ENCODE data around the gene MAMDC2. TPM values are rescaled to one million over a fixed set of nuclear protein-coding genes. Genes with fewer than 3 reads are reported as not detected.
A peak's percentile ranks its signal among the peaks of the same experiment; 100 is the strongest.

The MAMDC2 gene
- total RNA-seq, 1 donor from 2014 or later = 0.60 TPM

DNA sequence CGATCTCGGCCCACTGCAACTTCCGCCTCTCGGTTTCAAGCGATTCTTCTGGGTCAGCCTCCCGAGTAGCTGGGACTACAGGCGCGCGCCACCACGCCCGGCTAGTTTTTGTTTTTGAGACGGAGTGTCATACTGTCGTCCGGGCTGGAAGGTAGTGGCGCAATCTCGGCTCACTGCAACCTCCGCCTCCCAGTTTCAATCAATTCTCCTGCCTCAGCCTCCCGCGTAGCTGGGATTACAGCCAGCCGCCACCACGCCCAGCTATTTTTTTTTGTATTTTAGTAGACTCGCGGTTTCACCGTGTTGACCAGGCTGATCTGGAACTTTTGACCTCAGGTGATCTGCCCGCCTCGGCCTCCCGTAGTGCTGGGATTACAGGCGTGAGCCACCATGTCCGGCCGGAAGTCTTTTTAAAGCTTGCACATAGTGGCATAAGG is 216.4 kb downstream of the MAMDC2 start:
- H3K4me3 Mint-ChIP-seq (ENCODE audit: low read depth) = peak overlapping the region; percentile 88
- no peaks in the 10 kb centered on the region for H3K9me3 Mint-ChIP-seq (ENCODE audit: low read depth)
- peaks cover 23% of the 10 kb centered on the region for H3K36me3 Mint-ChIP-seq (ENCODE audit: insufficient read depth)
- DNase-seq (ENCODE audit: low spot score, unreplicated experiment) = no peak
- TF ChIP-seq, protein P1, sequence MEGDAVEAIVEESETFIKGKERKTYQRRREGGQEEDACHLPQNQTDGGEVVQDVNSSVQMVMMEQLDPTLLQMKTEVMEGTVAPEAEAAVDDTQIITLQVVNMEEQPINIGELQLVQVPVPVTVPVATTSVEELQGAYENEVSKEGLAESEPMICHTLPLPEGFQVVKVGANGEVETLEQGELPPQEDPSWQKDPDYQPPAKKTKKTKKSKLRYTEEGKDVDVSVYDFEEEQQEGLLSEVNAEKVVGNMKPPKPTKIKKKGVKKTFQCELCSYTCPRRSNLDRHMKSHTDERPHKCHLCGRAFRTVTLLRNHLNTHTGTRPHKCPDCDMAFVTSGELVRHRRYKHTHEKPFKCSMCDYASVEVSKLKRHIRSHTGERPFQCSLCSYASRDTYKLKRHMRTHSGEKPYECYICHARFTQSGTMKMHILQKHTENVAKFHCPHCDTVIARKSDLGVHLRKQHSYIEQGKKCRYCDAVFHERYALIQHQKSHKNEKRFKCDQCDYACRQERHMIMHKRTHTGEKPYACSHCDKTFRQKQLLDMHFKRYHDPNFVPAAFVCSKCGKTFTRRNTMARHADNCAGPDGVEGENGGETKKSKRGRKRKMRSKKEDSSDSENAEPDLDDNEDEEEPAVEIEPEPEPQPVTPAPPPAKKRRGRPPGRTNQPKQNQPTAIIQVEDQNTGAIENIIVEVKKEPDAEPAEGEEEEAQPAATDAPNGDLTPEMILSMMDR (IDR thresholded peaks at IDR 0.05; ENCODE audit: unreplicated experiment) = no peak
- H3K4me1 Mint-ChIP-seq (ENCODE audit: low read depth) = peaks cover 59% of the 10 kb centered on the region
- no peaks in the 10 kb centered on the region for H3K27me3 Mint-ChIP-seq
- peak overlapping the region; percentile 97 for H3K27ac Mint-ChIP-seq

DNA sequence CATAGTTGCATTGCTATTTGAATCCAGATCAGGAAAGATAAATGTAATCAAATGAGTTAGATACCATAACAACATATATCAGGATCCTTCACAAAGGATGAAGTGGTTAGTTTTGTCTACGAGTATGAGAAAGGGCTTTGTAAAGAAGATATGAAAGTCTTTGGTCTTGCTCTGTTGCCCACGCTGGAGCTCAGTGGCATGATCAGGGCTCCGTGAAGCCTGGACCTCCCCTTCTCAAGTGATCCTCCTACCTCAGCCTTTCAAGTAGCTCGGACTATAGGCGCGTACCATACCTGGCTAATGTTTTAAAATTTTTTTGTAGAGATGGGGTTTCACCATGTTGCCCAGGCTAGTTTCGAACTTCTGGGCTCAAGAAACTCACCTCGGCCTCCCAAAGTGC is 217.0 kb downstream of the MAMDC2 start:
- Mint-ChIP-seq H3K27ac (peak overlapping the region; percentile 97), H3K9me3 (ENCODE audit: low read depth) (no peaks in the 10 kb centered on the region), H3K27me3 (no peaks in the 10 kb centered on the region), H3K36me3 (ENCODE audit: insufficient read depth) (peaks cover 25% of the 10 kb centered on the region), H3K4me3 (ENCODE audit: low read depth) (peak overlapping the region; percentile 88), H3K4me1 (ENCODE audit: low read depth) (peaks cover 54% of the 10 kb centered on the region)
- TF ChIP-seq, protein P1 (IDR thresholded peaks at IDR 0.05; ENCODE audit: unreplicated experiment) = no peak
- no peak for DNase-seq (ENCODE audit: low spot score, unreplicated experiment)

DNA sequence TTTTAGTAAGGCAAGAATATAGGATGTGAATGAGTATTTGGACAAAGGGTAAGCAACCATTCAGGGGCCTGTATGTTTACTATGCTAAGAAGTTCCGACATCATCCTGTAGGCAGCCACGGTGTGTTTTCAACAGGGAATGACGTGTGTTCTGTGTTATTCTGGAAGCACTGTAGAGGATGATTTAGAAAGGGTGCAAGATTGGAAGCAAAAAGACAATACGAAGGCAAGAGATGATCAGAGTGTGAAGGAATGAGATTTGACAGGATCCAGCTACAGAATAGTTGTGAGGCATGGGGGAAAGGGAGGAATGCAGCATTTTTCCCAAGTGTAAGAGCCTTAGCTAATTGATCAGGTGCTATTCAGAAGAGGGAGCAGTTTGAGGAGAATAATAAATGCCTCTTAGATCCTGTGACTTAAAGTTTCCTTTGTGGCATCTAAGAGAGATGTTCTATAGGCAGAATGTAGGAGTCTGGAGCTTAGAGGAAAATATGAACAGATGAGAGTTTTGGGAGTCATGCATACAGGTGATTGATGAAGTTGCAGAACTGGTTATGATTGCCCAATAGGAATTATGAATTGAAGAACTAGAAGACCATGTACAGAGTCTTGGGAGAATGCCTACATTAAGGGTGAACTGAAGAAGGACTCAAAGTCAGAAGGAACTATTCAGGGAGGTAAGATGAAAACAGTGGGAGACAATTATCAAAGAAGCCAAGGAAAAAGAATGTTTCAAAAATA is 217.7 kb downstream of the MAMDC2 start:
- H3K36me3 Mint-ChIP-seq (ENCODE audit: insufficient read depth) = peaks cover 27% of the 10 kb centered on the region
- H3K27me3 Mint-ChIP-seq = no peaks in the 10 kb centered on the region
- H3K4me3 Mint-ChIP-seq (ENCODE audit: low read depth) = peak overlapping the region; percentile 88
- DNase-seq (ENCODE audit: low spot score, unreplicated experiment) = no peak
- no peaks in the 10 kb centered on the region for H3K9me3 Mint-ChIP-seq (ENCODE audit: low read depth)
- H3K27ac Mint-ChIP-seq = no peak overlapping the region
- peaks cover 47% of the 10 kb centered on the region for H3K4me1 Mint-ChIP-seq (ENCODE audit: low read depth)
- TF ChIP-seq, protein P1 (IDR thresholded peaks at IDR 0.05; ENCODE audit: unreplicated experiment) = no peak

DNA sequence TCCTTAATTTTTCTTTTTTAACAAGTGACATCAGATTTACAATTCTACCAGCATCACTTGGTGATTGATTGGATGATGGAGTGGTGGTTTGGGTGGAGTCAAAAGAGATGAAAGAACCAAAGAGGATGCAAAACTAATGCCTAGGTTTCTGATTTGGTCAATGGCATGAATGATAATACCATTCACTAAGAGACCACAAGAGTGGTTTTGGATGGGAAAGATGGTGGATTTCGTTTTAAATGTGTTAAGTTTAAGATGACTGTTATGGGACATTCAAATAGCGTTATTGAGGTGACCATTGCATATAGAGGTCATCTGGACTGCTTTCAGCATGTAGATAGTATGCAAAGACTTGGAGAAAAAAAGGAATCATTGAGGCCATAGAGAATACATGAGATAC is 218.7 kb downstream of the MAMDC2 start:
- Mint-ChIP-seq H3K9me3 (ENCODE audit: low read depth) (no peaks in the 10 kb centered on the region), H3K36me3 (ENCODE audit: insufficient read depth) (peaks cover 27% of the 10 kb centered on the region), H3K27me3 (no peaks in the 10 kb centered on the region), H3K4me1 (ENCODE audit: low read depth) (peaks cover 38% of the 10 kb centered on the region), H3K4me3 (ENCODE audit: low read depth) (no peak overlapping the region), H3K27ac (peak overlapping the region; percentile 51)
- TF ChIP-seq, protein P1 (IDR thresholded peaks at IDR 0.05; ENCODE audit: unreplicated experiment) = no peak
- DNase-seq (ENCODE audit: low spot score, unreplicated experiment) = no peak

DNA sequence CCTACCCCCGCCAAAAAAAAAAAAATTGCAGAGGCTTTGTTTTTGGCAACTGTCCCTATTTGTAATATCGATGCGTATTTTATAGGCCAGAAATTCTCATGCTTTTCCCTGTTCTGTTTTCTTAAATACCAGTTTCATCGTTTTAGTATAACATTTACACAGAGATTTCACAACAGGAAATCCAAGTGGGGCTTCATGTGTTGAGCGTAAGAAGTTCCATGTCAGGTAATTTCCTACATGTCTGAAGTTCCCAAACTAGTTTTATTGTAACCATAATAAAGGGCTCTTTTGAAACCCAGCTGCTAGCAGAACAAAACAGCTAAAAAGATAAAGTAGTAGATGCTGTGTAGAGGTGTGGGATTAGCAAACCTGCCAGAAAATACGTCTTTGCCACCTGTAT is 219.3 kb downstream of the MAMDC2 start:
- peaks cover 31% of the 10 kb centered on the region for H3K36me3 Mint-ChIP-seq (ENCODE audit: insufficient read depth)
- TF ChIP-seq, protein P1 (IDR thresholded peaks at IDR 0.05; ENCODE audit: unreplicated experiment) = no peak
- no peak for DNase-seq (ENCODE audit: low spot score, unreplicated experiment)
- H3K4me1 Mint-ChIP-seq (ENCODE audit: low read depth) = peaks cover 33% of the 10 kb centered on the region
- no peaks in the 10 kb centered on the region for H3K27me3 Mint-ChIP-seq
- H3K9me3 Mint-ChIP-seq (ENCODE audit: low read depth) = no peaks in the 10 kb centered on the region
- no peak overlapping the region for H3K27ac Mint-ChIP-seq
- no peak overlapping the region for H3K4me3 Mint-ChIP-seq (ENCODE audit: low read depth)

Measured in progenitor cell of endocrine pancreas (in vitro differentiated cells).